Neural cell (in vitro differentiated cells): ENCODE data around the gene TMEM212. TPM values are rescaled to one million over a fixed set of nuclear protein-coding genes. Genes with fewer than 3 reads are reported as not detected.

ENCODE experiments used
- H2AFZ ChIP-seq: fragments of 200-600, 300-800 bp; sonication (generic), shearing (Covaris generic); 2 replicates; pipeline ENCODE4 v1.6.0; 2014; ENCODE audit warnings: low read depth, mild to moderate bottlenecking, antibody characterized with exemption, low read length, moderate library complexity
- H3F3A ChIP-seq: fragments of 200-600 bp; shearing (Covaris generic); 2 replicates; pipeline ENCODE4 v1.6.1; 2016; ENCODE audit warnings: mild to moderate bottlenecking, moderate library complexity, mixed read lengths, antibody characterized with exemption, low read length; ENCODE audit not compliant: insufficient read depth, poor library complexity, severe bottlenecking
- H3K27ac ChIP-seq: fragments of 200-600, 300-800 bp; sonication (generic), shearing (Covaris generic); 2 replicates; pipeline ENCODE4 v1.5.1; 2014; ENCODE audit warnings: mild to moderate bottlenecking, low read length, moderate library complexity
- H3K27me3 ChIP-seq: fragments of 300-800, 200-600 bp; sonication (generic), shearing (Covaris generic); 2 replicates; pipeline ENCODE4 v1.6.0; 2014; ENCODE audit warnings: mild to moderate bottlenecking, low read depth, low read length, moderate library complexity; ENCODE audit not compliant: insufficient read depth
- H3K36me3 ChIP-seq: fragments of 300-800, 200-600 bp; sonication (generic), shearing (Covaris generic); 2 replicates; pipeline ENCODE4 v1.5.1; 2014; ENCODE audit warnings: mild to moderate bottlenecking, antibody characterized with exemption, low read length, moderate library complexity; ENCODE audit not compliant: insufficient read depth
- H3K4me2 ChIP-seq: fragments of 300-800, 200-600 bp; sonication (generic), shearing (Covaris generic); 2 replicates; pipeline ENCODE4 v1.6.0; 2014; ENCODE audit warnings: mild to moderate bottlenecking, low read length
- H3K4me3 ChIP-seq: fragments of 300-800, 200-600 bp; sonication (generic), shearing (Covaris generic); 2 replicates; pipeline ENCODE4 v1.5.1; 2014; ENCODE audit warnings: mild to moderate bottlenecking, low read length, moderate library complexity
- H3K79me2 ChIP-seq: fragments of 200-600 bp; shearing (Covaris generic); replicated peaks from 2 replicates; pipeline ENCODE4 v1.6.0; 2014; ENCODE audit warnings: mild to moderate bottlenecking, low read length, moderate library complexity; ENCODE audit not compliant: insufficient read depth
- H3K9ac ChIP-seq: fragments of 300-800, 200-600 bp; sonication (generic), shearing (Covaris generic); 2 replicates; pipeline ENCODE4 v1.6.1; 2016; ENCODE audit warnings: mild to moderate bottlenecking, low read length, mixed read lengths
- H3K9me2 ChIP-seq: fragments of 200-600 bp; shearing (Covaris generic); 2 replicates; pipeline ENCODE4 v1.6.1; 2016; ENCODE audit warnings: mild to moderate bottlenecking, low read length, mixed read lengths; ENCODE audit not compliant: insufficient read depth
- H3K9me3 ChIP-seq: fragments of 200-600, 300-800 bp; sonication (generic), shearing (Covaris generic); 2 replicates; pipeline ENCODE4 v1.6.1; 2016; ENCODE audit warnings: mild to moderate bottlenecking, mixed run types, low read length, moderate library complexity, mixed read lengths
- H4K20me1 ChIP-seq: fragments of 200-600 bp; shearing (Covaris generic); 2 replicates; pipeline ENCODE4 v1.6.1; 2016; ENCODE audit warnings: mild to moderate bottlenecking, mixed run types; ENCODE audit not compliant: insufficient read depth
- EP300 ChIP-seq: fragments of 450-650 bp; conservative IDR thresholded peaks from 2 replicates; pipeline ENCODE4 v1.6.1; 2014; ENCODE audit warnings: antibody characterized with exemption, mild to moderate bottlenecking, moderate library complexity; ENCODE audit not compliant: poor library complexity, severe bottlenecking
- EZH2 ChIP-seq: fragments of 200-600, 300-800 bp; shearing (Covaris generic), sonication (generic); IDR thresholded peaks from 2 replicates; pipeline ENCODE4 v1.6.1; 2014; ENCODE audit warnings: antibody characterized with exemption, low read length, borderline replicate concordance, mild to moderate bottlenecking; ENCODE audit not compliant: insufficient read depth, poor library complexity, severe bottlenecking
- MXI1 ChIP-seq: fragments of 450-650 bp; conservative IDR thresholded peaks from 2 replicates; pipeline ENCODE4 v1.6.1; 2014; ENCODE audit warnings: antibody characterized with exemption, mild to moderate bottlenecking; ENCODE audit not compliant: poor library complexity, severe bottlenecking
- POLR2AphosphoS5 ChIP-seq: IDR thresholded peaks from 2 replicates; pipeline ENCODE4 v1.6.1; 2012
- REST ChIP-seq: IDR thresholded peaks from 2 replicates; pipeline ENCODE4 v1.6.1; 2012; ENCODE audit warnings: borderline replicate concordance
- SMC3 ChIP-seq: fragments of 450-650 bp; conservative IDR thresholded peaks from 2 replicates; pipeline ENCODE4 v1.6.1; 2014; ENCODE audit warnings: antibody characterized with exemption, mild to moderate bottlenecking, moderate library complexity; ENCODE audit not compliant: poor library complexity
- TAF1 ChIP-seq: IDR thresholded peaks from 2 replicates; pipeline ENCODE4 v1.6.1; 2012; ENCODE audit warnings: low read depth
- polyA plus RNA-seq: library from polyadenylated mRNA; depleted of rRNA; stranded (reverse); fragments of >200 nt; gene quantifications from 2 replicates; pipeline ENCODE4 v1.2.3, GENCODE V29; 2014

Gene TMEM212
- polyA plus RNA-seq, 1 donor from 2014 or later: not detected

DNA sequence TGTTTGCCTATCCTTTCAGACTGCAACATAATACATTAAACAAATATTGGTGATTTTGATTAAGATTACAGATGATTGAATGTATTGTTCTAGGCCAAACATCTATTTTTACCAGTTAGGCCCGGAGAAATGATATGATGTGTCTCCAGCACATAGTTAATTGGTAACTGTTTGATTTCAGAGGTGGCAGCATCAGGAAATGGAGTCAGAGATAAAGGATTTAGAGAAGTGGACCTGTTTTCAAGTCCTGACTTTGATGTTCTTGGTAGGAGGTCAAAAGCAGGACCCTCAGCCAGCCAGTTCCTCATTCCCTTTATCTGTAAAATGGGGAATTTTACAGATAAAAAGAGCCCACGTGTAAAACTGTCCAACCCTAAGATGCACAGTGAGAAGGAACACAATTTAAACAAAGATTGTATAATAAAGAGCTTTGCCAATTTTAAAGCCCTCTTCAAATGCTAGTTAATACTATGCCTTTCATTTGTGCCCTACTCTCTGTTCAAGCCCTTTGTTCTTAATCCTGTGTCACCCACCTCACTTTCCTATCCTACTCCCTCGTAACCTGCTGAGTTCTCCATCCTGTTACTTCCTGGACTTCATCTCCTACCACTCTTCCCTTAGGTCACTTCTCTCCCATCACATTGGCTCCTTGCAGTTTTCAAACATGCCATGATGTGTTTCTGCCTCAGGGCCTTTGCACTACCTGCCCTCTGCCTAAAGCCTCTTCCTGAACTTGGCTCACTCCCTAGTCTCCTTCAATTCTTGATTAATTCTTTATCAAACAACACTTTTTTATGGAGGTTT lies 2.5 kb downstream of the TMEM212 start:
- Histone ChIP-seq H3K27ac (no peak overlapping the region), H3K9me3 (no peaks in the 10 kb centered on the region), H3K36me3 (no peaks in the 10 kb centered on the region), H2AFZ (no peak overlapping the region), H3K4me3 (no peak overlapping the region), H3K79me2 (no peaks in the 10 kb centered on the region), H3K27me3 (no peaks in the 10 kb centered on the region), H3K9ac (no peak overlapping the region), H3K4me2 (no peak overlapping the region), H3K9me2 (no peaks in the 10 kb centered on the region), H3F3A (no peaks in the 10 kb centered on the region), H4K20me1 (no peaks in the 10 kb centered on the region)
- no peak for TF ChIP-seq SMC3
- no peak for TF ChIP-seq EP300
- TF ChIP-seq EZH2: no peak
- TF ChIP-seq TAF1: no peak
- no peak for TF ChIP-seq MXI1
- no peak for TF ChIP-seq POLR2AphosphoS5

GRCh38 chr3:171846597-171846996 lies 3.4 kb downstream of the TMEM212 start:
- Histone ChIP-seq H3K4me3 (no peak overlapping the region), H3K36me3 (no peaks in the 10 kb centered on the region), H3K27me3 (no peaks in the 10 kb centered on the region), H4K20me1 (no peaks in the 10 kb centered on the region), H3K79me2 (no peaks in the 10 kb centered on the region), H3K9ac (no peak overlapping the region), H3K9me2 (no peaks in the 10 kb centered on the region), H3K27ac (no peak overlapping the region), H3K4me2 (no peak overlapping the region), H3F3A (no peaks in the 10 kb centered on the region), H2AFZ (no peak overlapping the region), H3K9me3 (no peaks in the 10 kb centered on the region)
- TF ChIP-seq MXI1 (no peak), POLR2AphosphoS5 (peak; percentile 25)

DNA sequence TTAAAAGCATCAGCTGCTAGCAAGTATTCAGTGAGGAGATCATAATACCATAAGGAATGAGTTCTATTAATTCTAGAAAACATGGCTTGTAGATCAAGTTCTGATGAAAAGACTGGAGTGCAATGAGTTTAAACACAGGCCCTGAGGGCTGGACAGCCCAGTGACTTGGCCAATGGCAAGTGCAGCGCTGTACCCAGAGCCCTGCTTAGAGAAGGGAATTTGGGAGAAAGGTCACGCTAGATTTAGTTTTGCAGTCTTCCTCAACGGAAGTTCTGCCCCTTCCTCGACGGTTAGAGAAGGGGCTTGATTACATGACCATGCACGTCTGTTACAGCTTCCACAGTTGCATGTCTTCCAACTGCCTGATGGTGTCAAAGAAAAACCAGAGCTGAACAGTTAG lies 4.0 kb downstream of the TMEM212 start:
- no peaks in the 10 kb centered on the region for H3K27me3 ChIP-seq
- H3K9ac ChIP-seq: no peak overlapping the region
- H2AFZ ChIP-seq: no peak overlapping the region
- no peaks in the 10 kb centered on the region for H3K9me3 ChIP-seq
- TF ChIP-seq POLR2AphosphoS5: no peak
- no peak for TF ChIP-seq REST
- TF ChIP-seq EZH2: no peak
- TF ChIP-seq TAF1: no peak
- no peak overlapping the region for H3K27ac ChIP-seq
- no peaks in the 10 kb centered on the region for H3K36me3 ChIP-seq
- H3K9me2 ChIP-seq: no peaks in the 10 kb centered on the region
- H3F3A ChIP-seq: no peaks in the 10 kb centered on the region
- no peak overlapping the region for H3K4me3 ChIP-seq
- no peaks in the 10 kb centered on the region for H4K20me1 ChIP-seq
- H3K4me2 ChIP-seq: no peak overlapping the region
- no peaks in the 10 kb centered on the region for H3K79me2 ChIP-seq
